ENCODE results near the gene DOCK3. TPM values are rescaled to one million over a fixed set of nuclear protein-coding genes. Genes with fewer than 3 reads are reported as not detected.

The DOCK3 gene
- total RNA-seq, 1 experiment from 2014 or later, result 8.3 TPM

GRCh38 chr3:50635066-50635465, 39.7 kb upstream of the DOCK3 start:
- Histone ChIP-seq H2BK20ac (ENCODE audit: low read depth, low read length, poor library complexity, severe bottlenecking) (no peak overlapping the region), H2BK12ac (ENCODE audit: insufficient read length, low read depth, low read length) (no peak overlapping the region), H3K14ac (ENCODE audit: insufficient read depth, low read length) (no peak overlapping the region), H3K79me2 (ENCODE audit: insufficient read depth, low read length) (no peaks in the 10 kb centered on the region), H3K56ac (ENCODE audit: insufficient read length, low read depth, low read length) (no peak overlapping the region), H3K4ac (ENCODE audit: low read depth, low read length) (no peak overlapping the region), H4K20me1 (ENCODE audit: control insufficient read depth, insufficient read depth, insufficient read length) (no peaks in the 10 kb centered on the region), H3K27me3 (ENCODE audit: insufficient read depth, low read length) (no peaks in the 10 kb centered on the region), H3K9me3 (ENCODE audit: control insufficient read depth, low read depth, low read length) (no peaks in the 10 kb centered on the region), H3K4me2 (ENCODE audit: insufficient read depth, insufficient read length, low read length) (no peak overlapping the region), H3K79me1 (ENCODE audit: insufficient read depth, low read depth, low read length, poor library complexity, severe bottlenecking) (peaks cover 6% of the 10 kb centered on the region), H3K23ac (ENCODE audit: insufficient read length, low read depth, low read length) (no peak overlapping the region), H2AK5ac (ENCODE audit: insufficient read length, low read length) (no peak overlapping the region), H4K8ac (replicated peaks; ENCODE audit: insufficient read length, low read depth, low read length) (no peak overlapping the region), H2BK5ac (ENCODE audit: insufficient read length, low read length) (no peak overlapping the region), H3K18ac (ENCODE audit: insufficient read length, low read depth, low read length) (no peak overlapping the region), H3K4me1 (ENCODE audit: insufficient read depth, low read length) (peaks cover 2% of the 10 kb centered on the region; the same call in 1 of the 2 replicates), H2BK120ac (ENCODE audit: low read depth, low read length, poor library complexity, severe bottlenecking) (no peak overlapping the region), H4K5ac (ENCODE audit: insufficient read length, low read depth, low read length) (no peak overlapping the region), H4K91ac (ENCODE audit: insufficient read length, low read depth, low read length) (no peak overlapping the region), H2BK15ac (ENCODE audit: low read depth, low read length) (no peak overlapping the region), H3K23me2 (ENCODE audit: insufficient read length, low read depth, low read length, poor library complexity, severe bottlenecking) (no peaks in the 10 kb centered on the region), H2AFZ (ENCODE audit: low read length) (no peak overlapping the region), H3T11ph (ENCODE audit: low read length) (no peak overlapping the region), H3K9ac (ENCODE audit: extremely low read depth, insufficient read length, low read length) (no peak overlapping the region), H3K27ac (ENCODE audit: insufficient read length, low read depth, low read length) (no peak overlapping the region)
- TF ChIP-seq CTCF (conservative IDR thresholded peaks at IDR 0.05), result no peak
- Mint-ChIP-seq H3K4me3 (no peak overlapping the region), H3K27ac (no peak overlapping the region), H3K36me3 (ENCODE audit: insufficient read depth in 1 of 3, low read depth in 3 of 3) (no peaks in the 10 kb centered on the region; a peak in 3 of 7 replicates), H3K9me3 (no peaks in the 10 kb centered on the region), H3K27me3 (ENCODE audit: low read depth) (no peaks in the 10 kb centered on the region), H3K4me1 (peaks cover 26 to 31% of the 10 kb centered on the region in 2 experiments)
- DNase-seq, result no peak

All from H9 (cell line).